Lower lobe of right lung (tissue), 2 donors: Measurements from ENCODE around the gene KRT16. TPM values are rescaled to one million over a fixed set of nuclear protein-coding genes. Genes with fewer than 3 reads are reported as not detected.

ENCODE experiments used
- ATAC-seq, 2 donors: fragments of 200-7000 bp; cut with Tn5 transposase; one replicate each; pipeline ENCODE4 v1.9.1; 2020 to 2022; ENCODE audit warnings: mild to moderate bottlenecking in 2 of 2, moderate library complexity in 2 of 2
- DNase-seq: peaks from one replicate; pipeline ENCODE4 v3.0.0-alpha.2; 2020
- H3K27ac ChIP-seq: fragments of 200-600 bp; one replicate; pipeline ENCODE4 v1.8.0; 2022
- H3K27me3 ChIP-seq: fragments of 200-600 bp; one replicate; pipeline ENCODE4 v1.8.0; 2022; ENCODE audit warnings: low read depth
- H3K36me3 ChIP-seq: fragments of 200-600 bp; one replicate; pipeline ENCODE4 v1.8.0; 2022; ENCODE audit warnings: mild to moderate bottlenecking
- H3K4me1 ChIP-seq: fragments of 200-600 bp; one replicate; pipeline ENCODE4 v1.8.0; 2022
- H3K4me3 ChIP-seq: fragments of 200-600 bp; one replicate; pipeline ENCODE4 v1.8.0; 2022; ENCODE audit warnings: mild to moderate bottlenecking
- H3K9me3 ChIP-seq: fragments of 200-600 bp; one replicate; pipeline ENCODE4 v1.8.0; 2022
- CTCF ChIP-seq: fragments of 200-600 bp; IDR thresholded peaks from one replicate; pipeline ENCODE4 v1.8.0; 2022; ENCODE audit warnings: antibody characterized with exemption, mild to moderate bottlenecking
- intact Hi-C: fragments of 100-400 bp; cut with DNase I; formaldehyde crosslinking; loops from one replicate; pipeline ENCODE4 v1.11.0; 2022
- total RNA-seq: library from RNA; stranded (reverse); fragmentation: NEBNext Ultra II Directional; extraction: Animal tissue kit (Norgen Biotek cat#: 25700); gene quantifications from one replicate; pipeline ENCODE4 v1.2.1, GENCODE V29; 2021
- donor health status: DM: no; HTN: yes; CAD: no; lungs with severe emphysema.

The KRT16 gene
- total RNA-seq, 1 donor from 2014 or later = not detected

GRCh38 chr17:41639492-41640473, 27.2 kb upstream of the KRT16 start:
- Histone ChIP-seq H3K27ac (no peak overlapping the region), H3K27me3 (no peaks in the 10 kb centered on the region), H3K36me3 (no peaks in the 10 kb centered on the region), H3K4me3 (no peak overlapping the region), H3K9me3 (no peaks in the 10 kb centered on the region), H3K4me1 (no peaks in the 10 kb centered on the region)
- TF ChIP-seq CTCF = no peak
- intact Hi-C loops = no loop called here
- ATAC-seq (no peak), DNase-seq (no peak)

DNA sequence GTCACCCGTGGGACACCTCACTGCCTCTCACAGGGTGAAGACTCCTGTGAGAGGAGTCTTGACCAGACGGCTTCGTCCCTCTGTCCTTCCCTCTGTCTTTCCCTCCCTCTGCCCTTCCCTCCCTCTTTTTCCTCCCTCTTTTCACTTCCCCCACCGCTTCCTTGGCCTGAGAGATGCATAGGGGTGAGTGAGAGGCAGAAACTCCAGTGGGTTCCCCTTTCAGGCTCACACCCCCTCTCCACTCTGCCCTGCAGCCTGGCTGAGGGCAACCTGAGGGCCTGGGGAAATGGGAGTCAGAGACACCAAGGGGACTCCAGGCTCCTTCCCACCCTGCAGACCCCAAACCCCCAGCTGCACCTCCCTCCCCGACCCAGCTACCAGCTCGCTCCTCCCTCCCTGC, 26.4 kb upstream of the KRT16 start:
- Histone ChIP-seq H3K27me3 (no peaks in the 10 kb centered on the region), H3K36me3 (no peaks in the 10 kb centered on the region), H3K27ac (no peak overlapping the region), H3K9me3 (no peaks in the 10 kb centered on the region), H3K4me3 (no peak overlapping the region), H3K4me1 (no peaks in the 10 kb centered on the region)
- intact Hi-C loops = no loop called here
- ATAC-seq (no peak), DNase-seq (no peak)
- no peak for TF ChIP-seq CTCF

DNA sequence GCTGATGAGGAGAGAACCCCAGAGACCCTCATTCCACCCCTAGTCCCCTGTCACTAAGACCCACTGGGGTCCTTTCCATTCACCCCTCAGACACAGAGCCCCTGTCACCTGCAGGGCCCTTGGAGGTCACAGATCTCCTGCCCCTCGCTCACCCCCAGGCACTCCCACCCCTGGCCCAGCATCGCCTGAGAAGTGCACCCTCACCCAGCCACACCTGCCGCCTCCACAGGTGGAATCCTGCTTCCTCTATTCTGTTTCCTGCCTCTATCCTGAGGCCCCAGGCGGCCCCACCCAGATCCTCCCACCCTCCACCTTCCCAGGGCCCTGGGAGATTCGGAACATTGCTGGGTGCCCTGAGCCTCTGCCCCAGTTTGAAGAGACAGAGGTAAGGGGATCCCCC, 25.6 kb upstream of the KRT16 start:
- intact Hi-C loops = no loop called here
- Histone ChIP-seq H3K4me3 (no peak overlapping the region), H3K9me3 (no peaks in the 10 kb centered on the region), H3K27ac (no peak overlapping the region), H3K27me3 (no peaks in the 10 kb centered on the region), H3K4me1 (no peaks in the 10 kb centered on the region), H3K36me3 (no peaks in the 10 kb centered on the region)
- DNase-seq = no peak
- no peak for TF ChIP-seq CTCF
- ATAC-seq = no peak

- no peak for DNase-seq
These were observed 24.1 kb upstream of the KRT16 start for GRCh38 chr17:41636652-41637051.

More at GRCh38 chr17:41636652-41637051, 24.1 kb upstream of the KRT16 start:
- Histone ChIP-seq H3K4me3 (no peak overlapping the region), H3K36me3 (no peaks in the 10 kb centered on the region), H3K27ac (no peak overlapping the region), H3K4me1 (no peaks in the 10 kb centered on the region), H3K9me3 (no peaks in the 10 kb centered on the region), H3K27me3 (no peaks in the 10 kb centered on the region)
- no peak for TF ChIP-seq CTCF
- intact Hi-C loops = no loop called here
- no peak for ATAC-seq
